IgD-negative memory B cell (primary cell): Measurements from ENCODE around the gene AGAP6. TPM values are rescaled to one million over a fixed set of nuclear protein-coding genes. Genes with fewer than 3 reads are reported as not detected.
A peak's percentile ranks its signal among the peaks of the same experiment; 100 is the strongest.
"Not testable (repeated sequence)": the region's sequence is repeated elsewhere in the genome, so short reads cannot be mapped to it uniquely, and the experiment has no call there.

ENCODE experiments used
- H3K27ac Mint-ChIP-seq, 3 donors: one replicate each; pipeline ENCODE4 v1.8.0; 2020 to 2022; ENCODE audit warnings: mild to moderate bottlenecking in 3 of 3, mixed read lengths in 3 of 3, moderate library complexity in 1 of 3
- H3K27me3 Mint-ChIP-seq: one replicate; pipeline ENCODE4 v1.8.0; 2021; ENCODE audit warnings: mixed read lengths
- H3K36me3 Mint-ChIP-seq: one replicate; pipeline ENCODE4 v1.8.0; 2020; ENCODE audit warnings: mild to moderate bottlenecking, mixed read lengths
- H3K4me1 Mint-ChIP-seq, 3 donors: one replicate each; pipeline ENCODE4 v1.8.0; 2020 to 2022; ENCODE audit warnings: mixed read lengths in 3 of 3, mild to moderate bottlenecking in 1 of 3
- H3K4me3 Mint-ChIP-seq, 4 donors: one replicate each; pipeline ENCODE4 v1.8.0; 2020 to 2022; ENCODE audit warnings: mild to moderate bottlenecking in 4 of 4, mixed read lengths in 4 of 4, moderate library complexity in 3 of 4
- H3K9me3 Mint-ChIP-seq, 3 donors: one replicate each; pipeline ENCODE4 v1.8.0; 2020 to 2021; ENCODE audit warnings: mixed read lengths in 3 of 3, mild to moderate bottlenecking in 1 of 3
- polyA plus RNA-seq: library from polyadenylated mRNA; unstranded; fragments of 300-500 nt; fragmentation: Illumina TruSeq; gene quantifications from one replicate; pipeline ENCODE4 v1.2.3, GENCODE V29; 2021

Gene AGAP6
- polyA plus RNA-seq, 1 donor from 2014 or later, result 2.8 TPM

DNA sequence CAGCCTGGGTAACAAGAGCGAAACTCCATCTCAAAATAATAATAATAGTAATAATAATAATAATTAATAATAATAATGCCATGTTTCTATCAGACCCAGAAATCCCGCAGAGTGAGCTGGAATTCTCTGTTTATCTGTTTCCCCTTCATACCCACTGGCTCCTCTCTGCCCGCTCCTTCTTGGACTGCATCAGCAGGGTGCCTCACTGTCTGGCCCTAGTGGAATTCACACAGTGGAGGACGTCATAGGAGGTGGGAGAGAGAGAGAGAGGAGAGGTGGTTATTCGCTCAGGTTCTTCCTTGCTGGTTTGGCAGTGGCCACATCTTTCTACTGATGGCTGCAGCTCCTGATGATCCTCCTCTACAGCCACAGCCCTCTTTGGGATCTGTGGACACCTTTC lies 28.7 kb downstream of the AGAP6 start:
- not testable (repeated sequence) for H3K4me3 Mint-ChIP-seq, H3K27ac Mint-ChIP-seq, H3K36me3 Mint-ChIP-seq, H3K4me1 Mint-ChIP-seq, H3K9me3 Mint-ChIP-seq, H3K27me3 Mint-ChIP-seq

DNA sequence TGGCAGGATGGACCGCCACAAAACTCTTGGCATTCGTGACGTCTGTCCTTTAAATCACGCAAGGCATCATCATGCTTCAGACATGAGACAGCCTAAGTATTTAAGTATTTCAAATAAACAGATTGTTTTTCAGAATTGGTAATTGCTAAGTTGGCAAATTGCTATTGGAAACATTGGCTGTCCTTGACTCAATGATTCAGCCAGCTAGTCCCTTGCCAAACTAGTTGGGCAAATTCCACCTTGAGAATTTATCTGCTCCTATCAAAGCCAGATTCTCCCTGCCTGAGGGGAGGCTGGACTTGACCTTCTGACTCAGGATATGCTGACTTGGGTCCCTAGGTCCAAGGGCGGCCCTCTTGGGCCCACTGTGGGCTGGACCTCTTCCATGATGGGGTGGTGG lies 29.4 kb downstream of the AGAP6 start:
- not testable (repeated sequence) for H3K27ac Mint-ChIP-seq, H3K36me3 Mint-ChIP-seq, H3K9me3 Mint-ChIP-seq, H3K27me3 Mint-ChIP-seq, H3K4me3 Mint-ChIP-seq, H3K4me1 Mint-ChIP-seq

DNA sequence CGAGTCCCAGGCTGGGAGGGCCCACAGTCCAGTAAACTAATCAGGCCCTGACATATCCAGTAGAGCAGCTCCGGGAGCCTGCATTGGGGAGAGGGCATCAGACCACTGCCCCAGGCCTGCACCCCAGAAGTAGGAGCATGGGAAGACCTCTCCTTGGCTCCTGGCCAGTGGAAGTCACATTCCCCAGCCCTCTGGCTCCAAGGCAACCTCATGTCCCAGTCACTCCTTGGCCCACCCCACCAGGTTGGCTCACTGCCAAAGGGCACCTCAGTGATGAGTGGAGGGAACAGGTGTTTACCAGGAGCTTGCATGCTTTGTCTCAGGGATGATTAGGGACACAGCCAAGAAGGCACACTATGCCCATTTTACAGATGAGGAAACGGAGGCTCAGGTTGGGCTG lies 31.1 kb downstream of the AGAP6 start:
- H3K4me1 Mint-ChIP-seq, H3K27me3 Mint-ChIP-seq, H3K9me3 Mint-ChIP-seq, H3K36me3 Mint-ChIP-seq, H3K4me3 Mint-ChIP-seq: not testable (repeated sequence)
- H3K27ac Mint-ChIP-seq, result peak overlapping the region in 1 of 3 donors; percentile 76

DNA sequence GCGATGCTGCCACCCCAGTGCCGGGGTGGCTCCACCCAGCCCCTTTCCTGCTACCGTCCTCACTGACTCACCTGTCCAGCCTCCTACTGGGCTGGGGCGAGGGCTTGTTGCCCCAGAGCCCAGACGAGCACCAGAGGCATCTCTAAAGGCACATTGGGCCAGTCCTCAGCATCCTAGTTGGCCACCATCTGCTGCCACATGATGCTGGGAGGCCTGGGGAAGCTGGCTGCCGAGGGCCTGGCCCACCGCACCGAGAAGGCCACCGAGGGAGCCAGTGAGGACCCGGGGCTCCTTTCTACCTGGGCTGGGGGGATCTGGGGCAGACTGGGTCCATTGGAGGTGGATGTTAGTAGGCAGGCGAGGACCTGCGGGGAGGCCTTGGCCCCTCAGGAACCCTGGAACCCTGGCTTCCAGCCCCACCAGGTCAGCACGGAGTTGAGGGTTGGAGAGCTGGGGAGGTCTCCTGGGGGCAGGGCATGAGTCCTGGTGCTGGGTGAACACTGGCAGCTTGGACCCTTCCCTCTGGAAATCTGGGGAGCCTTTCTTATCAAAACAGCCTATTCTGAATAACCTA lies 32.3 kb downstream of the AGAP6 start:
- H3K27me3 Mint-ChIP-seq, H3K9me3 Mint-ChIP-seq, H3K4me3 Mint-ChIP-seq: not testable (repeated sequence)

DNA sequence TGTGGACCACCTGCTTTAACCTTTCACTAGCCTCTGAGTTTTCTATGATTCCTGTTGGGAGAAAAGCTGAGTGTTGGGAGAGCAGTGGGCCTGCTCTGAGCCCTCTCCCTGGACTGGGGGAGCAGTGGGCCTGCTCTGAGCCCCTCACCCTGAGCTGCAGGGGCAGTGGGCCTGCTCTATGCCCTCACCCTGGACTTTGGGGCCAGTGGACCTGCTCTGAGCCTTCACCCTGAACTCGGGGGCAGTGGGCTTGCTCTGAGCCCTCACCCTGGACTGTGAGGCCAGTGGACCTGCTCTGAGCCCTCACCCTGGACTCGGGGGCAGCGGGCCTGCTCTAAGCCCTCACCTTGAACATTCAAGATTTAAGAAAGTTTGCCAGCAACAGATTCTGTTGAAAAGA lies 33.4 kb downstream of the AGAP6 start:
- Mint-ChIP-seq H3K36me3 (no peaks in the 10 kb centered on the region), H3K9me3 (no peaks in the 10 kb centered on the region), H3K4me3 (no peak overlapping the region), H3K27ac (peak overlapping the region in 1 of 3 donors; percentile 59), H3K4me1 (no peaks in the 10 kb centered on the region), H3K27me3 (peaks cover 13% of the 10 kb centered on the region)

More for the DNA sequence above, 32.3 kb downstream of the AGAP6 start:
- H3K36me3 Mint-ChIP-seq, H3K27ac Mint-ChIP-seq, H3K4me1 Mint-ChIP-seq: not testable (repeated sequence)

DNA sequence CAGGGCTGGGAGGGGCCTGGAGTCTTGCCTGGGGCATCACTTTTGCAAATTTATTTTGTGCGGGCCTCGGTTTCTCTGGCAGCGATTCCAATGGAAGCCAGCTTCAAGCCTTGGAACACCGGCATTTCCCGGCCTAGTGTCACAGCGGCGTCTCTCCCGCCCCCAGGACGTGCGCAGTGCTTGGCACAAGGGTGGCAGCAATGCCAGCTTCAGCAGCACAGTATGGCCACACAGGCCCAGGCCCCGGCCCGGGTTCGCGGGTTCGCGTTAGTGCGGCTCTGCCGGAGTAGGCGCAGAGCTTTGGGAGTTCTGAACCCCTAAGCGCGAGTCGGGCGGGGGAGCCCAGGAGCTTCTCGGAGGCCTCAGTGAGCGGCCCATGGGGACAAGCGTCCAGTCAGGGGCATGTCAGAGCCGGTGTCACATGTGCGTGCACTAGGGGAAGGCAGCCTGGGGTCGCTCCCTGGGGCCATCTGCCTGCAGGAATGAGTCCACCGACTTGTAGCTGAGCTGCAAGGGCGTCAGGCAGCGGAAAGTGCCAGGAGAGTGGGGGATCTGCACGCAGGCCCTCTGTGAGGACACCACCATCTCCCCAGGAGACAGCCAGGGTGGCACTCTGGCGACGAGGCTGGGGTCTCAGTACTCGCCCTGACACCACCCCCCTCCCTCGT lies 36.6 kb downstream of the AGAP6 start:
- H3K9me3 Mint-ChIP-seq, H3K4me3 Mint-ChIP-seq, H3K4me1 Mint-ChIP-seq, H3K36me3 Mint-ChIP-seq, H3K27ac Mint-ChIP-seq: not testable (repeated sequence)
- peaks cover 16% of the 10 kb centered on the region for H3K27me3 Mint-ChIP-seq

DNA sequence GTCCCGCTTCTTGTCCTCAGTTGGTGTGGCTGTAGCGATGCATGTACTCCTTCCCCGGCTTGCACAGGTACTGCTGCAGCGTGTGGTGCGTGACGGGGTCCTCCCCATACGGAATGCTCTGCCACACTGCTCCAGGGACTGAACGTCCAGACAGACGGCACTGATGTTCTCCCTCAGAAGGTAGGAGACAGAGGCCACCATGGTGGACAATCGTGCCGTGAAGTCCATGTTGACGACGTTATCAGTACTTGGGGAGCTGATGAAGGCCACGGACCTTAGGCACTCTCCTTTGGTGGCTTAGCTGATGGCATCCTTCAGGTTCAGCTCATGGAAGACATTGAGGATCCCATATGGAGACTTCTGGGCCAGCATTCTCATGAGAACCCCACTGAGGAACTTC lies 37.4 kb downstream of the AGAP6 start:
- Mint-ChIP-seq H3K27me3 (peaks cover 17% of the 10 kb centered on the region), H3K4me3 (peak overlapping the region in 1 of 4 donors; percentile 54), H3K9me3 (no peaks in the 10 kb centered on the region), H3K36me3 (no peaks in the 10 kb centered on the region), H3K27ac (no peak overlapping the region), H3K4me1 (no peaks in the 10 kb centered on the region)

DNA sequence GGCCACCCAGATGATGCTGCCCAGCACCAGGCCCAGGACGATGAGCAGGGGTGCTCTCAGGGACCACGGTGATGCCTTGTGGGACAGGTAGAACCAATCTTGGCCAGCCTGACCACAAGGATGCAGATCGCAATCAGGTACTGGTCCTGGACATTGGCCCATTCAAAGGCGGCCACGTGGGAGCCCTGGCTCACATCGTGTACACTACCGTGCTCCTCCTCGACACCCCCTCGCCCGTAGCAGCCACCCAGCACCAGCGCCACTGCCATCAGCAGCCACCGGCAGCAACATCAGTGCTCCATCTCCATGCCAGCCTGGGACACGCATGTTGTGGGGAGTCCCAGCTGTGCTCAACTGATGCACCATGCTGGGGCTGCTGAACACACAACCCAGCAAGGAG lies 39.0 kb downstream of the AGAP6 start:
- no peak overlapping the region for H3K27ac Mint-ChIP-seq
- H3K9me3 Mint-ChIP-seq, result peaks cover 0 to 2% (median 0%) of the 10 kb centered on the region in 3 donors
- H3K4me1 Mint-ChIP-seq, result no peaks in the 10 kb centered on the region
- H3K4me3 Mint-ChIP-seq, result no peak overlapping the region
- H3K27me3 Mint-ChIP-seq, result peaks cover 17% of the 10 kb centered on the region
- H3K36me3 Mint-ChIP-seq, result no peaks in the 10 kb centered on the region

- Mint-ChIP-seq H3K9me3 (peaks cover 0 to 2% (median 1%) of the 10 kb centered on the region in 3 donors), H3K27me3 (peaks cover 10% of the 10 kb centered on the region), H3K36me3 (no peaks in the 10 kb centered on the region), H3K4me3 (no peak overlapping the region), H3K4me1 (no peaks in the 10 kb centered on the region), H3K27ac (no peak overlapping the region)
These were observed 45.3 kb downstream of the AGAP6 start for GRCh38 chr10:50033481-50033880.

GRCh38 chr10:50035337-50035736 lies 47.1 kb downstream of the AGAP6 start:
- H3K4me1 Mint-ChIP-seq, H3K27me3 Mint-ChIP-seq, H3K36me3 Mint-ChIP-seq, H3K9me3 Mint-ChIP-seq, H3K27ac Mint-ChIP-seq, H3K4me3 Mint-ChIP-seq: not testable (repeated sequence)

DNA sequence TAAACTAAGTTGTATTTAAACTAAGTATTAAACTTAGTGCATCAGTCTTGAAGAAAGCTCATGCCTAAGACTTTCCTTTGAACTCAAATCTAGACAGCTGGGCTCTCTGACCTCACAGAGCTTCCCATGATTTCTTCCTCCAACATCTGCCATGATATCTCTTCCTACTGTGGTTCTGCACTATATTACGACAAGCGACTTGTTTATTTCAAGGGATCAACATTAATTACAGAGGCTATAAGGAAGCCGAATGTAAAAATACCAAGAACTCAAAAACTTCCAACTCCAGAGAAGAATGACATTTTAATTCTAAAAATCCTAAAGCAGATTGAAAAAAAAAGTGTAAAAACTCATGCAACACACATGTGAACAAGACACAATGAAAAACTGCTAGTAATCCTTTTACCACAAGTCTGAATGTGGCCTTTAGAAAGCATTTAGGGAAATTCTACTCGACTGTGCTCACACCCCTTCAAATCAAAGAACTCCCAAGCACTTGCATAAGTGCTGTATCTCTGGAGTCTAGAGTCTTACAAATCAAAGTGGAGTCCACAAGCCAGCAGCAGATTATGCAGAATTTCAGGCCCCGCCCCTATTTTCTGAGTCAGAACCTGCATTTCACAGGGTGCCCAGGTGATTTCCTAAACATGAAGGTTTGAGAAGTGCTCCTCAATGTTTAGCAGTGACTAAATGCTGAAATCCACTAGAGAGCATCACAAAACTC lies 56.9 kb downstream of the AGAP6 start:
- Mint-ChIP-seq H3K27ac (no peak overlapping the region), H3K36me3 (no peaks in the 10 kb centered on the region), H3K4me3 (no peak overlapping the region), H3K27me3 (no peaks in the 10 kb centered on the region), H3K9me3 (no peaks in the 10 kb centered on the region), H3K4me1 (no peaks in the 10 kb centered on the region)

DNA sequence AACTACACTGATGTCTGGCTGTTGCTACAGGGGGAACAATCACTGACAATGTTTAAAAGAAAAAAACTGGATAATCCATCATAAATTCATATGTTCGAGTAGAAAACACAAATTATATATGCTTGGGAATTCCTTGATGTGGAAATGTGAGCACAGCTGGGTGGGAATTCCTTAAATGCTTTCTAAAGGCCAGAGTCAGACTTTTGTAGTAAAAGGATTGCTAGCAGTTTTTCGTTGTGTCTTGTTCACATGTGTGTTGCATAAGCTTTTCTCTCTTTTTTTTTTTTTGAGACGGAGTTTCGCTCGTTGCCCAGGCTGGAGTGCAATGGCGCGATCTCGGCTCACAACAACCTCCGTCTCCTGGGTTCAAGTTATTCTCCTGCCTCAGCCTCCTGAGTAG lies 58.3 kb downstream of the AGAP6 start:
- not testable (repeated sequence) for H3K9me3 Mint-ChIP-seq, H3K27me3 Mint-ChIP-seq, H3K27ac Mint-ChIP-seq, H3K4me3 Mint-ChIP-seq, H3K36me3 Mint-ChIP-seq, H3K4me1 Mint-ChIP-seq

DNA sequence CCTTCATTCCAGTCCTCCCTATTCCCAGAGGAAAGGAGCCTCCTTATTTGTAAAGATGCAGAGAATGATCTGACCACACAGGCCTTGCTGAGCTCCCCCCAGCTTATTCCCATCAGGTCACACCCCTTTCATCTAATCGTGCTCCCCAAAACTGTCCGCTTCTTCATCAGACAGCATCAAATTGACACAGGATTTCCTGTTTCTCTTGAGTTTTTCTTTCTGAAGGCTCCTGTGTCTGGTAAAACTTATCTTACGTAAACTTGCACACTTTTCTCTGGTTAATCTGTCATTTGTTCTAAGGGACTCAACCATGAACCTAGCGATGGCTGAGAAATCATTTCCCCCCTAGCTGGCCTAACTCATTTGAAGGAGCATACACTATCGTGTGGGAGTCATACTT lies 59.4 kb downstream of the AGAP6 start:
- not testable (repeated sequence) for H3K4me3 Mint-ChIP-seq, H3K27me3 Mint-ChIP-seq, H3K4me1 Mint-ChIP-seq, H3K9me3 Mint-ChIP-seq, H3K27ac Mint-ChIP-seq, H3K36me3 Mint-ChIP-seq

- Mint-ChIP-seq H3K4me3 (peak overlapping the region in 2 of 4 donors; percentile 4 to 27), H3K27ac (peak overlapping the region in 1 of 3 donors; percentile 23)
- not testable (repeated sequence) for H3K36me3 Mint-ChIP-seq, H3K27me3 Mint-ChIP-seq, H3K9me3 Mint-ChIP-seq, H3K4me1 Mint-ChIP-seq
These were observed 63.9 kb downstream of the AGAP6 start for GRCh38 chr10:50051995-50052660.

DNA sequence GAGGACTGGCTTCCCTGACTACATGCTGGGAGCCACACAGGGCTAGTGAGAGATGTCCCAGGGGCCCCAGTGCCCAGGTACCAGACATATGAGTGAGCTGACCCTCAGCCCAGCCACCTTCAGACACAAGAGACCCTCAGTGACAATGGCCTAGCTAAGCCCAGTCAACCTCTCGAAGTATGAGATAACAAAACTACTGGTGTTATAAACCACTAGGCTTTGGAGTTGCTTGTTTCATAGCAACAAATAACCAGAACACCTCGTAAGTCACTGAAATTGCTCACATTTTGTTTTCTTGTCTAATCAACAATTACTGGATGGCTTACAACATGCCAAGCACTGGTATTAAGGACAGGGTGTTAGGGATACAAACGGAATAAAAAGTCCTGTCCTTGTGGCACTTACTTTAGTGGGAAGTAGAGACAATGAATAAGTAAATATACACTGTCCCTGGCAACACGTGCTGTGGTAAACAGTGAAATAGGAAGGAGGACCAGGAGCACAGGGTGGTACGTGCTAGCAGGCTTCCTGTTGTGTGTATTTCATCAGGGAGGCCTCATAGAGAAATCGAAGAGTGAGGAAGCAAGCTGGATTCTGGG lies 64.7 kb downstream of the AGAP6 start:
- not testable (repeated sequence) for H3K4me3 Mint-ChIP-seq, H3K36me3 Mint-ChIP-seq, H3K9me3 Mint-ChIP-seq, H3K4me1 Mint-ChIP-seq, H3K27me3 Mint-ChIP-seq, H3K27ac Mint-ChIP-seq
